CD4-positive, alpha-beta T cell treated with Interleukin-10 for 1 hour (primary cell): ENCODE results near the gene SERPINA4.

Source experiments
- DNase-seq: peaks from one replicate; pipeline ENCODE4 v3.0.0-alpha.2; 2020

SERPINA4 gene

GRCh38 chr14:94560751-94561655 lies at the start of gene SERPINA4:
SERPINA4 (plus strand) TSS chr14:94561442; CDS start chr14:94563483, 2,041 bp downstream.
- no peak for DNase-seq

GRCh38 chr14:94514351-94514750 lies 46.9 kb upstream of the SERPINA4 start:
- no peak for DNase-seq

- DNase-seq, result no peak
Measured at GRCh38 chr14:94515426-94515825, 45.8 kb upstream of the SERPINA4 start.

GRCh38 chr14:94515856-94516255 lies 45.4 kb upstream of the SERPINA4 start:
- DNase-seq, result no peak

- DNase-seq, result no peak
Measured at GRCh38 chr14:94517248-94517640, 44.0 kb upstream of the SERPINA4 start.

- DNase-seq, result no peak
Measured at GRCh38 chr14:94517641-94518257, 43.5 kb upstream of the SERPINA4 start.

- no peak for DNase-seq
Measured at GRCh38 chr14:94521375-94522114, 39.7 kb upstream of the SERPINA4 start.

- no peak for DNase-seq
Measured at GRCh38 chr14:94522115-94522724, 39.0 kb upstream of the SERPINA4 start.

- DNase-seq, result no peak
Measured at GRCh38 chr14:94523265-94523664, 38.0 kb upstream of the SERPINA4 start.

- no peak for DNase-seq
Measured at GRCh38 chr14:94524093-94524492, 37.1 kb upstream of the SERPINA4 start.

- DNase-seq, result no peak
Measured at GRCh38 chr14:94531187-94531586, 30.1 kb upstream of the SERPINA4 start.

- DNase-seq, result no peak
Measured at GRCh38 chr14:94532447-94532846, 28.8 kb upstream of the SERPINA4 start.

- no peak for DNase-seq
Measured at GRCh38 chr14:94535506-94535905, 25.7 kb upstream of the SERPINA4 start.

GRCh38 chr14:94536836-94537235 lies 24.4 kb upstream of the SERPINA4 start:
- DNase-seq, result no peak

GRCh38 chr14:94538070-94538740 lies 23.0 kb upstream of the SERPINA4 start:
- DNase-seq, result no peak

GRCh38 chr14:94539181-94539580 lies 22.1 kb upstream of the SERPINA4 start:
- no peak for DNase-seq

GRCh38 chr14:94540031-94540794 lies 21.0 kb upstream of the SERPINA4 start:
- DNase-seq, result no peak

GRCh38 chr14:94541234-94541975 lies 19.8 kb upstream of the SERPINA4 start:
- no peak for DNase-seq

- no peak for DNase-seq
Measured at GRCh38 chr14:94542111-94542810, 19.0 kb upstream of the SERPINA4 start.

GRCh38 chr14:94542811-94543440 lies 18.3 kb upstream of the SERPINA4 start:
- DNase-seq, result no peak
